Activated CD4-positive, CD25-positive, alpha-beta regulatory T cell treated with anti-CD3 and anti-CD28 coated beads, Interleukin-2, amount 50 U/mL, for 24 hours (primary cell): ENCODE measurements around the gene MBNL2.

Experiments
- ATAC-seq, 2 donors: fragments of 150-1000 bp; cut with Tn5 transposase; one replicate each; pipeline ENCODE4 v1.10.0; 2021; ENCODE audit warnings: mild to moderate bottlenecking in 1 of 2, moderate library complexity in 1 of 2

MBNL2 gene

DNA sequence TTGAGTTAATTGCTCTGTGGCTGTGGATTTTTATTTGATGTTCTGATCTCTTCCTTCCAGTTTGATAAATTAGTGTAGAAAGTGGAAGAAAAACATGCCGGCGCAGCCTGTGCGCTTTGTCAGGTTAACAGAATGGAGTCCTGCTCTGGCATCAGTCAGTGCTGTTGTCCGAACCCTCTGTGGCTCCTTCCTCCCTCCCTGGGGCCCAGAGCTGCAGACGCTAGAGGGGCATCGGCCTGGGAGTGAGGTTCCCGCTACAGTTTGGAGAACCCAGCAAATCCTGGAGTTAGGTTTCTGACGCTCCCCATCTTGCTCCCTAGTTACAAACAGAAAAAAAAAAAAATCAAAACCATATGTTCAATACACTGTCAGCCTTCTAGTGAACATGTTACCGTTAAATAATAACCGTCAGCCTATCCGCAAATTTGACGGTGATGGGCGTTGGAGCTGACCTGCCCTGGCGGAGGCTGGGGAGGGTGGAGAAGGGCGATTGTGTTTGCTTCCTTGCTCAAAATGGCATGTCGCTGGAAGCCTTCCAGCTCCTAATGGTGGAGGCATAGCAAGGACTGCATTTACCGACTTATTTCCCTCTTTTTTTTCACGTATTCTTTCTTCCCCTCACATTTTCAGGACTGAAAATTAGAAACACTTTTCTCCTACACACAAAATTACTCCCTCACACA, 13.6 kb downstream of the MBNL2 start:
- ATAC-seq = no peak

DNA sequence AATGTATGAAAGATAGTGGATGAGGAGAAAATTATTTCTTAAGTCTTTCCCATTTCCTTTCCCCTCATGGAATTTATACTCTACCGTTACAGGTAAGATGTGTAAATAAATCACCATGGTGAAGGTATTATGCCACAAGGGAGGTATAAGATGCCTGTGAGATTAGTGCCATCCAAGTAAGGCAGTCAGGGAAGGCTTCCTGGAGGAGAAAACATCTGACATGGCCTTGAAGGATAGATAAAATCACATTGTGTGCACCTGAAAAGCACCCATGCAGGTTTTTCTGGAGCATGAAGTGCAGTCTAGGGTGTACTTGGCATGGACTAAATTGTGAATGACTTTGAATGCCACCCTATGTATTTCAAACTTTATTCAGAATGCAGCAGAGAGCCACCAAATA, 15.3 kb downstream of the MBNL2 start:
- ATAC-seq = no peak

DNA sequence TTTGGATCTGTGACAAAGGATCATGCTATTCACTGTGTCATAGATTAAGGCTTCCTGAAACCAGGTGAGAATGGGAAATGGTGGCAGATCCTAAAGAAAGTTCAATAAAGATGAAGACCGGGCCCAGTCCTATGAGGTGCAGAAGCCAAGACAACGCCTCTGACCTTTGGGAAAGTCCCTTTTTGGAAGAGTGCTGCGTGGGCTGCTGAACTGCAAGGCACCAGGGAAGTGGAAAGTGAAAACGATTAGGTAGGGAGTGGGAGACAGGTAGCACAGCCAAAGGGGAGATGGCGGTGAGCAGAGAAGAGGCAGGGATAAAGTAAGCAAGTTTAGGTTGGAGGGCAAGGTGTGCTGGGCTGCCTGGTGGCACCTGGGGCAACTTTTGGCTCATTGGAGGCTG, 16.3 kb downstream of the MBNL2 start:
- ATAC-seq = peak in 1 of 2 donors; percentile 38

DNA sequence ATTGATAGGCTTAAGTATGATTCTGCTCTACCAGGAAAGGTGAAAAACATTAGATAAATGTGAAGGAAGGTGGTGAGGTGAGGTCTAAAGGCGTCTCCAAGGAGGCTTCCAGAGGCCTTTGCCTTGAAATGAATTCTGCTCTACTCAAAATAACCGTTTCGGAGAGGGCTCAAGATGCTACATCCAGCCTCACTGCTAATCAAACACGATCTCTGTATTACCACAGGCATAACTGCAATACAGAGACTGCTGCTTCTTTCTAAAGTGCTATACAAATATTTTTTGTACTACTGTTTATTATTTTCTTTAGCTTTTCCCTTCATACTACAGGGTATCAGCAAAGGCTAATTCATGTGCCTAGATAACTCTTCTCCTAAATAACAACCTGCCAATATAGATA, 16.8 kb downstream of the MBNL2 start:
- no peak for ATAC-seq

DNA sequence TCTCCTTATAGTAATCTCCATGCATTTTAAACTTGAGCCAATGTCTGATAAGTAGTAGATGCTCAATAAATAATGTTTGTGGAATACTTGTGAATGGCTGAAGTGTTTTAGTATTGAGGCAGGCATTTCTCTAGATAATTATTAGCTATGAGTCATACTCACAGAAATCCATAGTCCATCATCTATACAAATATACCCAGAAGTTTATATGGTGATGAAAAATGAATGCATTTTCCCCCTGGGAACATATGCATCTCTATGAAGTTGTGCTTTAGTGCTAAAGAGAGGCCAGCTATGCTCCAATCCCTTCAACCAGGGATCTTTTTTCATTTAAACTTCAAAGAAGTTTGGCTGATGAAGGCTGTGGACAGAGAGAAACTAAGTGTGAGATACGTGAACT, 17.2 kb downstream of the MBNL2 start:
- no peak for ATAC-seq

DNA sequence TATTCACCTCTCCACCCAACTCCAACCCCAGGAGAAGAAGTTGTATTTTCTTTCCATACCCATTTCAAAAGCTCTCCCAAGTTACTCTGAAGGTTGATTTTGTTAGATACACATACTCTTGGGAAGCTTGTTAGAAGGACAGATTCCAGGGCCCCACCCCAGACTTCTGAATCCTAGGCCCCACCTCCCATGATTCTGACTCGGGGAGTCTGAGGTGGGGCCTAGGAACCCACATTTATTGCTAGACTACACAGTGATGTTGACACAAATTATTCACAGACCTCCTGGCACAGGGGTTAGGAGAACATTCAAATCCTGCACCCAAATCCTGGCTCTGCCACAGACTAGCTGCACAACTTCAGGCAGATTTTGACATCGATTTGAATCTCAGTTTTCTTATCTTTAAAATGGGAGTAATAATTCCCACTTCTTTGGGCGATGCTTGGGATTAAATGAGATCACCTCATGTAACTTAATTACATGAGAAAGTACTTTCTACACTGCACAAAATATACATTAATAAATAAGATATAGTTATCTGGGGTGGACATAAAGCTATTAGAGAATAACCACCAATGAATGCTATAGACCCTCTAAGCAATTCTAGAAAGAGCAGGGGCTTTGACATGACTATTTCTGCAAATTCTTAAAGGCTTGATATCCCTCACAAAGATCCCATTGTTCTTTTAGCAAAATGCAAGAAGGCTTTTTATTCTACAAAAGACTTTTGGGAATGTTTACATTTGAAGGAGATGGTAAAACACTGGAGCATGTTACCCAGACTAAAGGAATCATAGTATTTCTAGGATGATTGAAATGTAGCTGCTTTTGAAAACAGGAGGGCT, 18.0 kb downstream of the MBNL2 start:
- ATAC-seq = no peak

DNA sequence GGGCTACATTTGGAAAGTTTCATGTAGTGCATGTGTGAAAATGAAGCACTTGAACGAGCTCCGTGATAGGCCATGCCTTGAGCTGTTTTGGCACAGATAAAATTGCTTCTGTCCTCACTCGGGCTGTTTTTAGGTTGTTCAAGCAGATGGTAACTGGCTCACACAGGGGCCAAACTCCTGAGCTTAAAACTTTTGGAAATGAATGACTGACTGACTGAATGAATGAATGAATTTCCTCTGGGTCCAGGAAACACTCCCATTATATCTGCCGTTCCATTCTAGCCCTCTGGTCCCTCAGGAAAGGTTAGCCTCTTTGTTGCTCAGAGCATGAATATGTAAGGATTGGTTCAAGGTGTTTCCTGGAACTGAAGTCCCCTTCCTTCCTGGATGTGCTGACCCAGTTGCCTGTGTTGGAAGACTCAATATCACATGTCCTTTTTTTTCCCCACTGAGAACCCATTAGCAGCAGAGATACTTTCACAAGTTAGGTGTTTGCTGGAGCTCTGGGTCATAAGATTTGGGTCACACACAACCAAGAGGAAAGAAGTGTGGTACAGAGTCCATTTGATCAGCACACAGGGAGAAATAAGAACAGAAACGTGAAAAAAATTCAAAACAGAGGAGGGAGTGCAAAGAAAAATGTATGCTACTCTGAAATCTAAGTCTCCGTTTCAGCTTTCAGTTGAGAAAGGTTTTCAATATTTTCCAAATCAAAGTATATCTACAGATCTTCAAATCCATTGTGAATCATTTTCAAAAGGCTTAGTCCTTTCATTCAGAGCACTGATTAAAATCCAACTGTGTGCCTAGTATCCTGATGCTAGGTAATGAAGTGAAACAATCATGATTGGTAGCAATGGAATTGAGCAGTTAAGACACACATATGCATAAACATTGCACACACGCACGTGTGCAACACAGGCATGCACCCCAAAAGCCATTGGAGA, 18.9 kb downstream of the MBNL2 start:
- ATAC-seq = no peak

DNA sequence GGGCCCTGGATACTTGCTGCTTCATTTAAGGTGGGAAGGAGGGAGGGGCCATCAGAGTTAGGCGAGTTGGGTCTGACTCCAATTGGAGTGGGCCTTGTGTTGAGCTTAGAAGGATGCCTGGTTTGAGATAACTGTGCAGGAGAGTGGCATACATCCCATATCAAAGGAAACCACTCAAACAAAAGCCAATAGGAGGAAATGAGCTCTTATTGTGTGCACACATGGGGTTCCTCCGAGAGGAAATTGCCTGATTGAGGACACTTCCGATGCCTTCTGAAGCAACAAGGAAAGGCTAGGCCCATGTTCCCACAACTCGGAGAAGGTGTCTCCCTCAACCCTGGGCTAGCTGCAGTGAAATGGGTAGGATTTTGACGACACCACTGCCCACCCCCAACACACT, 19.6 kb downstream of the MBNL2 start:
- no peak for ATAC-seq

DNA sequence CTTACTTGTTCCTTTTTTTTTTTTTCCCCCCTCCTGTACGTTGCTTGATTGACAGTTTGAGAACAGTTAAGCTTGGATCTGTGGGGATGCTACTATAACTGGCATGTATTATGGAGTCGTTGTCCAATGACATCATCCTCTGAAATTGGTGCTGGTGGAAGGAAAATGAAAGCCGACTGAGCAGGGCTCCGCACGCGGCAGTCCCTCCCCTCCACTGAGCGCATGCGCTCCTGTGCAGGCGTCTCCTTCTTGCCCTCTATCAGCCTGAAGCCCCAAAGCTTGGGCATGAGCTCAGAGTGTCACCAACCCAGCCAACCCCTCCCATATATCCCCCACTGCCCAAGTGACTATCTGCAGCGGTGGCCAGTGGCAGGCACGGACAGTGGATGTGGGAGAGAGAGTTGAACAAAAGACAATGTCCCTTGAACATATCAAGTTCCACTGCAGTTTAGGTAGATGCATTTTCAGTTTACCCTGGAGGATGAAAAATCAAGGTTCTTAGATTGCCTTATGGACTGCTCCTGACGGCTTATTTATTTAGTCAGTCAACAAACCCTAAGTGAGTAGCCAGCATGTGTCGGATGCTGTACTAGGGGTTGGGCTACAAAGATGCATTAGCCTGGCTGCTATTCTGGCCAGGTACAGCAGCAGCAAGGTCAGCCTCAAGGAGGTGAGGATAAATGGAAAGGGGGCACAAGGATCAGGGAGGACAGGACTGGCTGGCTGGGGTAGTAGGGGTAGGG, 20.8 kb downstream of the MBNL2 start:
- no peak for ATAC-seq

DNA sequence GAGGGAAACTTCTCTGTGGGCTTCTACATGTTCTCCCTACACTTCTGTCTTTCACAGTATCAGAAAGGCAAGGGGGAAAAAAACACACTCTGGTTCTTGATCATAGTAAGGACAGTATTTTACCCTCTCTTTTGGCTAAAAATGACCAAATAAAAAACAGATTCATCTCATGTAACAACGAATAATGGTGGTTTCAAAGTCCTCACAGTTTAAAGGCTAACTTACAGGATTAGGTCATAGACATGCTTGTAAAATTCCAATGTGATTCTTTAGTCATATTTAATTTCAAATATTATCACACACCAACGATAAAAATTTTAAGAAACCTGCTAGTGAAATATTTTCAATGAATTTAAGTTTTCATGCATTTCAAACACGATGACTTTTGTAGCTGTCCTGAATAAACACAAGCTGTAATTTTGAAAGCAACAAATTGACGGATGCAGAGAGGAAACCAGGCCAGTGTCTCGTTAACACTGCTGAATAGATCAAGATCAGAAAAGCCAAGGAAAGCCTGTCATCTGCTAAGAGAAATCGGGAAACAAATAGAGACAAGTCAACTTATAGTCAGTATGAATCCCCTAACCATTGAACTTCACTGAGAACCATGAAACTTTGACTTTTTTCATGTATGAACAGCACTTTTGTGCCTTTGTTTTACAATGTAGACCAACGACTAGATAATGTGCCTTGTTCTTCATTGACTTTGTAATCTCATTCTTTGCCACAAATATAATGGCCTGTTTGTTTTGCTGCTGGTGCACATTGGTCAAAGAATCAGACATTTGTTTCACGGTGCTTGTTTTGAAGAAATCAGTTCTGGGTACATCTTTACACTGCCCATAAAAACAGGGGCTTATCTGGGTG, 22.0 kb downstream of the MBNL2 start:
- no peak for ATAC-seq

DNA sequence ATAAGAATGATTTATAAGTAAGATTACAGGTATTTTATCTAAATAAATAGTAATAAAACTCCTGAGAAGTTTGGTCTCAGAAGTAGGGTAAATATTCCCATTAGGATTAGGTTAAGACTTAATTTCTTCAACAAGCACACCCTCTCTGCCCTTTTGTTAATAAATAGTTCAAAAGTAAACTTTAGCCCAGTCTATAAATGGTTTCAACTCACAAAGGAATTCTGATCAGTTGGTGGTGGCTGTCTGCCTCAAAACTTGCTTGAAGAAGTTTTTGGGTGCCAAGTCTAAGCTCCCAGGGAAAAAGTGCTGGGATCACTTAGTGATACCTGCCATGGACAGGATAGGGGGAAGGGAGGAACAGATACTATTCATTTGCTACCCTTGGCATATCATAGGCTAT, 22.9 kb downstream of the MBNL2 start:
- ATAC-seq = no peak

DNA sequence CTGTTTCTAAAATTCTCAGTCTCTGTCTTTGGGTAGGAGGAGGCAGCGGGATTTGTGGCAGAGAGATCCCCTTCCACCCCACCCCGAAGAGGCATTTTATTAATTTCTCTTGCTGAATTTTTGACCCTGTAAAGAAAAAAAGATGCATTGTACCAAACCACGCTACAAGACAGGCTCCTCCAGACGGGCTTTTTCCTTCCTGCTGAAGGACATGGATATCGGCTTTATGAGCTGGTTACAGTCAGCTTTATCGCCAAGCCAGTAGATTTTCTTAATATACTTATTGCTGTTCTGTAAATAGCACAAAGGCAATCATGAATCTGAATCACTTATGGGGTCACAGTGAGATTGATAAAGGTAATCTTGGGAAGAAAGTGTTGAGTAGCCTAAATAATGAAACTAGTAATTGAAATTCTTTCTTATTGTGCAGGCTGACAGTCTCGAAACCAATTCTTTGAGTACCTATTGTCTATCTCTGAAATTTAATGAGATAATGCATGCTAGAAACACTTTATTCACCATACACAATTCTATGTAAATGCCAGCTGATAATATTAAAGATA, 24.5 kb downstream of the MBNL2 start:
- no peak for ATAC-seq

DNA sequence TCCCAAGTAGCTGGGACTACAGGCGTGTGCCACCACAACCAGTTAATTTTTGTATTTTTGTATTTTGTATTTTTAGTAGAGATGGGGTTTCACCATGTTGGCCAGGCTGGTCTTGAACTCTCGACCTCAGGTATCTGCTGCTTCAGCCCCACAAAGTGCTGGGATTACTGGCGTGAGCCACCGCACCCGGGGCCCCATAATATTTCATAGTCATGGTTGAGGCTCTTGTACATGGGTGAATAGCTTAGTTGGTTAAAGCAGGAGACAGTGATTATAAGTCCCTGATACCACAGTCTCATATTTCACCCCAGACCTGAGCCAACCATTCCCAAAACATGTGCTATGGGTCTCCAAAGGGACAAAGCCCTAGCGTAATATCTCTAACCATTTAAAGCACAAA, 26.1 kb downstream of the MBNL2 start:
- no peak for ATAC-seq

DNA sequence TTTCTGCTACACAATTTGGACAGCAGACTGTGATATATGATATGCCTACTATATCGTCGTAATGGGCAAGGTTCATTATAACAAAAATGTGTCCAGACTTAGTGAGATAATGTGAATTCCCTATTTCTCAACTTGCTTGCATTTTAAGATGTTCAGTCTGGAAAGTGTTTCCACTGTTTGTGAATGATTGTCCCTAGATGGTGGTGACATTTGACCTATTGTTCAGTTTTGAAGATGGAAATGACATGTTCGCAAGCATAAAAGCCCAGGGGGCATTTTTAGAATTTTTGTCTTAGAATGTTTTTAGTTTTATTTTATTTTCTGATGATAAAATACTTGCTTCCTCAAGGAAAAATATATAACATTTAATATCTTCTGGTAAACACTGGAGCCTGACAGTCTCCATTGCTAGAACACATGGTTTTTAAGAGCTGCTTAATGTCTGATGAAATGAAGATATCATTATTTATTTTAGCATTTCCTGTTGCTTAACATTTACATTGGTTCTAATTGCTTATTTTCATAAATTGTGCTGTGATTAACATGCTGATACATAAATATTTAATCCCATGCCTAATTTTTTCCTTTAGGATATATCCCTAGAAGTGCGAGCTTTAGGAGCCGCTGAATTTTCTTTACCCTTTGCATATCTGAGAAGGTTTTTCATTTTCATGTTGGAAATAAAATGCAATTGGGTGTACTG, 27.1 kb downstream of the MBNL2 start:
- ATAC-seq = no peak

DNA sequence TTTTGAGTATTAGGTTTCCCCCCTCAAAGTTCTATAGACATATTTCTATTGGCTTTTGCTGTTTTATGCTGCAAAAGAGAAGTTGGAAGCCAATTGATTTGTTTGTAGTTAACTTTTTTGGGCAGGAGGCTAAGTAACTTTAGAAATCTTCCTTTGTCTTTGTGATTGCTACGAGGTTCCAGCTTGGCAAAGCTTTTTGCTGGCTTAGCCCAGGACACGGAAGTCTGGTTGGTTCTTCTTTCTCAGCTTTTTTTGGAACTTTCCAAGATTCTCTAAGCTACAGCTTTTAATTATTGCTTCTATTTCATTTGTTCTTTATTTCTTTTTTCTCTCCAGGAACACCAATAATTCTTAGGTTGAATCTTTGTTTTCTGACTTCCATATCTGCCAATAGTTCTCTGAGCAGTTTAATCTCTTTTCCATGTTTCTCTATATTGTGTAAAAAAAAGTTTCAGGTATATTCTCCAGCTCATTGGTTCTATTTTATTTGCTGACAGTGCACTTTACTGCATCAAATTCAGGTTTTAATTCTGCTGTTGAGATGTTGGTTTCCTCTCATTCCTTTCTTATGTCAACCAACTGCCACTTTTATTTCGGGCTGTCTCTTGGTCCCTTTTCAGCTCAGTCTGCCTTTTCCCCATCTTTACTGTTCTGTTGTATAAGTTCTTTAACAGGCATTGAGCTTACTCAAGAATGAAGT, 27.8 kb downstream of the MBNL2 start:
- ATAC-seq = no peak

DNA sequence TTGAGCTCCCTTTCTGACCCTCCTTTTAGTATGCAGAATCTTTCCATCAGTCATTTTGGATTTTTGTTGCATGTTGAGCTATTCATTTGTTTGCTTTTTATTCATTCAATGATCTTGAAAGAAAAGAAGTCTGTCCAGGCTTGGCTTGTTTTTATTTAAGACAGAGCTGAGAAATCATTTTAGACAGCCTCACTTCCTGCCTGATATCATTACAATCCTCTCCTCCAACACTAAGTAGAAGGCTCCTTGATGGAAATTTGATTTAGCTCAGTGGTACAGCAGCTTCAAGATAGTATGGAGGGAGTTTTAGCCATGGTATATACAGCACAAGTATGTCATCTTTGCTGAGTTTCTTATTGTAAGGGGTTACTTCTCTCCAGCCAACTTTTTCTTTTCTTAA, 28.4 kb downstream of the MBNL2 start:
- no peak for ATAC-seq

DNA sequence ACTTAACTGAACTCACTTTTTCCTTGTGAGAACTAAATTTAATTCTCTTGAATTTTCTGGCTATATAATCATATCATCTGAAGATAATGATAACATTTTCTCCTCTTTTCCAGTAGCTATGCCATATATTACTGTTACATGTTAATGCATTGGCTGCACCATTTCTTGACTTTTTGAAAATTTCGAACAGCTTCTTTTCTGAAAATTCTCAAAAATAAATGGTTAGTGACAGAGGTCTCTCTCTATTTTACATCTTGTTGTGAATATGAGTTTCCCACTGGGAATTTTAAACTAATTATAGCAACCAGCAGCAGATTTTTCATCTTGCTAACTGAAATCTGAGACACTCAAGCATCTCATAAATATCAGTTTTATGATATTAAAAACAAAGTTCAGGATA, 30.6 kb downstream of the MBNL2 start:
- ATAC-seq = no peak

DNA sequence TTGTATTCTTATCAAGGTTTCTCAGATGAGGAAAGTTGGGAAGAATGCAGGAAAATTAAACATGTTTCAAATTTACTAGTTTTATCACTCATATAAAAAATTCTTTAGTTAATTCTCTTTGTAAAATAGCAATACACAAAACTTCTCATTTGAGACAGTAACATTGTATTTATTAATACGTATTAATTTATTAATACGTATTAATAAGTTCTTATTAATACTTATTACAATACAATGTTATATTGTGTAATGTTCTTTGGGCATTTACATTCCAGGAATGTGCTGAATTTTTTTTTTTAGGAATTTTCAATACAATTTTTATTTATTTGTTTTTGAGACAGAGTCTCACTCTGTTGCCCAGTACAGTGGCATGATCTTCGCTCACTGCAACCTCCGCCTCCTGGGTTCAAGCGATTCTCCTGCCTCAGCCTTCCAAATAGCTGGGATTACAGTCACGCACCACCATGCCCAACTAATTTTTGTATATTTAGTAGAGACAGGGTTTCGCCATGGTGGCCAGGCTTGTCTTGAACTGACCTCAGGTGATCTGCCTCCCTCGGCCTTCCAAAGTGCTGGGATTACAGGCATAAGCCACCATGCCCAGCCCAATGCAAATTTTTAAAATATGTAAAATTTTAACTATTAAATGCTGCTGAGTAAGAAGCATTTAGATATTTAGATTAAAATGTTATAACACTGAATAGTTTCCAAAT, 31.6 kb downstream of the MBNL2 start:
- ATAC-seq = no peak

DNA sequence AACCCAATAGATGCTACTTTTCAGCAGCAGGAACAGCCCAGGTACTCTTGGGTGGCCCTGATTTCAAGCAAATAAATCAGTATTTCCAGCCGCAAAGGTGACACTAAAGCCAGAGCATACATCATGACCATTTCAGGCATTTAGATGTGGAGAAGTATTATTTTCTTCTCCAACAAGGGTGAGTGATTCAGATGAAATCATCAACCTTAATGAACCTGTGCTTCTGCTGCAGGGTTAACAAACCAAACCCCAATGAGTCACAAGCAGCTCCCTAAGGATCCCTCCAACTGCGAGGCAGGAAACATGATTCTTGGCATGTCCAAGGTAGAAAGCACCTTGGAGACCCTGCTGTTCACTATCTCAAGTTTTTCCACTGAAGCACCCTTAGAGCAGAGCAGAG, 32.7 kb downstream of the MBNL2 start:
- no peak for ATAC-seq
